OCI-LY7 (cell line): ENCODE results near the gene HERC2. TPM values are rescaled to one million over a fixed set of nuclear protein-coding genes. Genes with fewer than 3 reads are reported as not detected.

Experiments
- BruUV-seq: library from RNA; stranded (reverse); fragments of 400-500 nt; replicated peaks from 2 replicates; lab custom pipeline; 2021; lab: Mats Ljungman, UMichigan
- CTCF ChIA-PET: fragments of 300-600 bp; sonication (Branson Sonifier 250); formaldehyde crosslinking; loops from one replicate; lab custom pipeline; 2022; ENCODE audit warnings: antibody characterized with exemption; ENCODE audit not compliant: unreplicated experiment; lab: Charles Lee
- POLR2A ChIA-PET: fragments of 300-600 bp; sonication (Branson Sonifier 250); formaldehyde crosslinking; loops from one replicate; lab custom pipeline; 2022; ENCODE audit warnings: antibody characterized with exemption; lab: Charles Lee
- DNase-seq: peaks from one replicate; pipeline ENCODE4 v3.0.0-alpha.2; 2015; ENCODE audit warnings: low spot score
- H2AFZ ChIP-seq: fragments of 200-600 bp; sonication (generic), shearing (Covaris generic); 2 replicates; pipeline ENCODE4 v1.6.1; 2014; ENCODE audit warnings: mild to moderate bottlenecking, antibody characterized with exemption, low read length, moderate library complexity
- H3K27ac ChIP-seq: fragments of 200-600 bp; sonication (generic); 2 replicates; pipeline ENCODE4 v1.5.1; 2014; ENCODE audit warnings: mixed run types, low read depth, mild to moderate bottlenecking, moderate library complexity, low read length, inconsistent platforms; ENCODE audit not compliant: poor library complexity, severe bottlenecking
- H3K36me3 ChIP-seq: fragments of 200-600 bp; sonication (generic); 2 replicates; pipeline ENCODE4 v1.6.1; 2014; ENCODE audit warnings: mild to moderate bottlenecking, antibody characterized with exemption, low read length, moderate library complexity, mixed read lengths; ENCODE audit not compliant: insufficient read depth
- H3K4me1 ChIP-seq: fragments of 200-600 bp; sonication (generic); 2 replicates; pipeline ENCODE4 v1.5.1; 2014; ENCODE audit warnings: mild to moderate bottlenecking, low read length; ENCODE audit not compliant: insufficient read depth, poor library complexity, severe bottlenecking
- H3K4me2 ChIP-seq: fragments of 200-600 bp; sonication (generic); 2 replicates; pipeline ENCODE4 v1.6.1; 2014; ENCODE audit warnings: mild to moderate bottlenecking, low read length
- H3K4me3 ChIP-seq: fragments of 200-600 bp; sonication (generic); 2 replicates; pipeline ENCODE4 v1.5.1; 2014; ENCODE audit warnings: mild to moderate bottlenecking, low read depth, low read length; ENCODE audit not compliant: poor library complexity, severe bottlenecking
- H3K79me2 ChIP-seq: fragments of 200-600 bp; sonication (generic); 2 replicates; pipeline ENCODE4 v1.6.1; 2016; ENCODE audit warnings: low read depth, mild to moderate bottlenecking, low read length, moderate library complexity, mixed read lengths; ENCODE audit not compliant: insufficient read depth
- H3K9me2 ChIP-seq: fragments of 200-600 bp; sonication (generic); 2 replicates; pipeline ENCODE4 v1.6.1; 2016; ENCODE audit warnings: mild to moderate bottlenecking, low read length, mixed read lengths; ENCODE audit not compliant: insufficient read depth
- H3K9me3 ChIP-seq: fragments of 200-600 bp; sonication (generic); 2 replicates; pipeline ENCODE4 v1.6.1; 2014; ENCODE audit warnings: mild to moderate bottlenecking, mixed run types, low read length, mixed read lengths
- H4K20me1 ChIP-seq: fragments of 200-600 bp; sonication (generic); 2 replicates; pipeline ENCODE4 v1.6.1; 2014; ENCODE audit warnings: mild to moderate bottlenecking, antibody characterized with exemption, low read length, moderate library complexity, mixed read lengths; ENCODE audit not compliant: insufficient read depth
- EZH2phosphoT487 ChIP-seq: fragments of 200-600 bp; sonication (generic); IDR thresholded peaks from 2 replicates; pipeline ENCODE4 v1.6.1; 2018; ENCODE audit warnings: low read depth, borderline replicate concordance, mild to moderate bottlenecking, mixed run types, antibody characterized with exemption, low read length, moderate library complexity, mixed read lengths
- intact Hi-C: fragments of 100-400 bp; cut with micrococcal nuclease; formaldehyde crosslinking; loops from one replicate; pipeline ENCODE4 v1.10.0; 2022; ENCODE audit not compliant: unreplicated experiment
- total RNA-seq, 2 experiments: library from RNA; depleted of rRNA in 1 of 2; stranded (reverse); fragments of >200 nt in 1 of 2; shearing (Covaris generic) in 1 of 2; gene quantifications; 2 replicates each; pipeline ENCODE4 v1.2.3, GENCODE V29; 2014 to 2022
- TF ChIP-seq, protein P1 (sequence below): fragments of 200-600 bp; sonication (generic); conservative IDR thresholded peaks from 2 replicates; pipeline ENCODE4 v1.5.1; 2014; ENCODE audit warnings: mild to moderate bottlenecking, antibody characterized with exemption, low read length, moderate library complexity, mixed read lengths

The HERC2 gene
- total RNA-seq, 2 experiments from 2014 or later: 55.5 to 94.0 TPM

DNA sequence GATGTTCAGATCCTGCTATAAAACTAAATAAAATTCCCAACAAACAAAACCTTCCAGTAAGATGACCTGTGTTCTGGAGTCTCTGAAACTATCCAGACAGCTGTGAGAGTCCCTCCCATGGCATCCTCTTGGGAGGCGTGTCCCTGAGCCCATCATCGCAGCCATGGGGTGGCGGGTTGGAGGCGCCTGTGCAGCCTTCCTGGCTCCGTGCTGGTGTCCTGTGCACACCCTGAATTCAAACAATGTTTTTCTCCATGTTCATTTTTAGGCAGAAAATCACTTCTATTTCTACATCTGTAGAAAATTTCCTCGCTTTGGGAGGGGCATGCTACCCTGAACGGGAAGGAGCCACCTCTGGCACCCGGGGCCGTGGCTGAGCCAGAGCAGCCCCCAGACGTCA, 203.4 kb downstream of the HERC2 start:
- intact Hi-C loops: no loop called here
- H3K9me2 ChIP-seq: no peaks in the 10 kb centered on the region
- POLR2A ChIA-PET: no interaction called here
- DNase-seq: no peak
- CTCF ChIA-PET: no interaction called here
- no peaks in the 10 kb centered on the region for H3K9me3 ChIP-seq
- no peaks in the 10 kb centered on the region for H3K4me1 ChIP-seq
- H3K36me3 ChIP-seq: peaks cover 68% of the 10 kb centered on the region
- no peak overlapping the region for H3K4me3 ChIP-seq
- TF ChIP-seq, protein P1, sequence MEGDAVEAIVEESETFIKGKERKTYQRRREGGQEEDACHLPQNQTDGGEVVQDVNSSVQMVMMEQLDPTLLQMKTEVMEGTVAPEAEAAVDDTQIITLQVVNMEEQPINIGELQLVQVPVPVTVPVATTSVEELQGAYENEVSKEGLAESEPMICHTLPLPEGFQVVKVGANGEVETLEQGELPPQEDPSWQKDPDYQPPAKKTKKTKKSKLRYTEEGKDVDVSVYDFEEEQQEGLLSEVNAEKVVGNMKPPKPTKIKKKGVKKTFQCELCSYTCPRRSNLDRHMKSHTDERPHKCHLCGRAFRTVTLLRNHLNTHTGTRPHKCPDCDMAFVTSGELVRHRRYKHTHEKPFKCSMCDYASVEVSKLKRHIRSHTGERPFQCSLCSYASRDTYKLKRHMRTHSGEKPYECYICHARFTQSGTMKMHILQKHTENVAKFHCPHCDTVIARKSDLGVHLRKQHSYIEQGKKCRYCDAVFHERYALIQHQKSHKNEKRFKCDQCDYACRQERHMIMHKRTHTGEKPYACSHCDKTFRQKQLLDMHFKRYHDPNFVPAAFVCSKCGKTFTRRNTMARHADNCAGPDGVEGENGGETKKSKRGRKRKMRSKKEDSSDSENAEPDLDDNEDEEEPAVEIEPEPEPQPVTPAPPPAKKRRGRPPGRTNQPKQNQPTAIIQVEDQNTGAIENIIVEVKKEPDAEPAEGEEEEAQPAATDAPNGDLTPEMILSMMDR: no peak
- TF ChIP-seq EZH2phosphoT487: no peak
- H3K4me2 ChIP-seq: no peak overlapping the region
- H2AFZ ChIP-seq: no peak overlapping the region
- BruUV-seq: no TSS peak
- H3K79me2 ChIP-seq: no peaks in the 10 kb centered on the region
- H4K20me1 ChIP-seq: no peaks in the 10 kb centered on the region
- no peak overlapping the region for H3K27ac ChIP-seq

- Histone ChIP-seq H2AFZ (no peak overlapping the region), H3K4me1 (no peaks in the 10 kb centered on the region), H3K4me2 (no peak overlapping the region), H3K36me3 (peaks cover 68% of the 10 kb centered on the region), H3K79me2 (no peaks in the 10 kb centered on the region), H4K20me1 (no peaks in the 10 kb centered on the region), H3K9me3 (no peaks in the 10 kb centered on the region), H3K27ac (no peak overlapping the region), H3K4me3 (no peak overlapping the region), H3K9me2 (no peaks in the 10 kb centered on the region)
- intact Hi-C loops: no loop called here
- no peak for DNase-seq
- POLR2A ChIA-PET: no interaction called here
- BruUV-seq: no TSS peak
- TF ChIP-seq, protein P1: no peak
- no peak for TF ChIP-seq EZH2phosphoT487
- CTCF ChIA-PET: no interaction called here
Measured at GRCh38 chr15:28118083-28118482, 203.9 kb downstream of the HERC2 start.

- Histone ChIP-seq H2AFZ (no peak overlapping the region), H3K9me3 (no peaks in the 10 kb centered on the region), H4K20me1 (no peaks in the 10 kb centered on the region), H3K36me3 (peaks cover 68% of the 10 kb centered on the region), H3K4me1 (no peaks in the 10 kb centered on the region), H3K27ac (no peak overlapping the region), H3K9me2 (no peaks in the 10 kb centered on the region), H3K79me2 (no peaks in the 10 kb centered on the region), H3K4me2 (no peak overlapping the region), H3K4me3 (no peak overlapping the region)
- CTCF ChIA-PET: no interaction called here
- POLR2A ChIA-PET: no interaction called here
- no peak for DNase-seq
- TF ChIP-seq EZH2phosphoT487: no peak
- TF ChIP-seq, protein P1: no peak
- no TSS peak for BruUV-seq
- intact Hi-C loops: no loop called here
Measured at GRCh38 chr15:28117432-28117990, 204.5 kb downstream of the HERC2 start.
